ENCODE data around the gene EMILIN1. TPM values are rescaled to one million over a fixed set of nuclear protein-coding genes. Genes with fewer than 3 reads are reported as not detected.

The EMILIN1 gene
- total and polyA plus RNA-seq, 2 of the 8 experiments (the other 6 are each of a cell fraction or from before 2014, with no cell fraction given): 1.9 to 3.0 TPM

DNA sequence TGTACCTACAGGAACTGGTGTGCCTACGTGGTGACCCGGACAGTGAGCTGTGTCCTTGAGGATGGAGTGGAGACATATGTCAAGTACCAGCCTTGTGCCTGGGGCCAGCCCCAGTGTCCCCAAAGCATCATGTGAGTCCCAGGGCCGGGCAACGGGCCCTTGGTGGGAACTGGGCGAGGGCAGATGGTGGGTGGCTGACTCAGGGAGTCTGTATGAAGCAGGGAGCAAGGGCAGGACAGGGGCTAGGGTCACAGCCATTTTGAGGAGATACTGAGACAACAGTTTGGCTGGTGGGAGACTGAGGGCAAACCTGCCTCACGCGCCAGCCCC lies 1.7 kb downstream of the EMILIN1 start:
- Histone ChIP-seq H3K4me2 (ENCODE audit: insufficient read depth in 1 of 2, low read depth in 2 of 2, low read length in 2 of 2) (no peak overlapping the region), H3K4me3 (ENCODE audit: extremely low read depth in 1 of 4, insufficient read depth in 2 of 4, low read depth in 3 of 4, low read length in 4 of 4) (no peak overlapping the region), H3K36me3 (ENCODE audit: control insufficient read depth in 2 of 4, insufficient read depth in 4 of 4, low read length in 3 of 4) (no peaks in the 10 kb centered on the region), H3K9ac (replicated peaks in 1 of 4; ENCODE audit: extremely low read depth in 1 of 4, low read depth in 3 of 4, low read length in 3 of 4) (no peak overlapping the region), H3K23me2 (ENCODE audit: low read depth, low read length) (peaks cover 2% of the 10 kb centered on the region; the same call in 1 of the 2 replicates), H3K27me3 (replicated peaks in 1 of 4; ENCODE audit: control insufficient read depth in 3 of 4, extremely low read depth in 1 of 4, insufficient read depth in 3 of 4, low read length in 3 of 4) (peaks cover 0 to 3% (median 3%) of the 10 kb centered on the region in 4 experiments; a peak in 2 of 7 replicates), H3K79me1 (ENCODE audit: low read depth, low read length) (no peaks in the 10 kb centered on the region), H2AFZ (ENCODE audit: low read length) (no peak overlapping the region), H2BK5ac (ENCODE audit: low read depth, low read length) (no peak overlapping the region; the same call in 1 of the 2 replicates), H4K20me1 (replicated peaks in 1 of 2; ENCODE audit: control insufficient read depth in 1 of 2, insufficient read depth in 2 of 2, low read length in 2 of 2) (no peaks in the 10 kb centered on the region), H4K91ac (replicated peaks; ENCODE audit: insufficient read length, low read length) (no peak overlapping the region), H3K23ac (ENCODE audit: insufficient read length) (no peak overlapping the region), H3K9me3 (ENCODE audit: insufficient read depth in 2 of 2, low read depth in 1 of 2, low read length in 1 of 2) (no peaks in the 10 kb centered on the region), H2BK12ac (ENCODE audit: low read depth, low read length) (peak overlapping the region; percentile 84; the same call in 1 of the 2 replicates), H3K4ac (replicated peaks; ENCODE audit: insufficient read length, low read depth, low read length) (no peak overlapping the region), H2AK5ac (ENCODE audit: low read depth, low read length) (peak overlapping the region; percentile 43), H3K56ac (replicated peaks; ENCODE audit: insufficient read length, low read depth, low read length) (no peak overlapping the region), H2BK120ac (replicated peaks; ENCODE audit: low read depth, low read length) (no peak overlapping the region), H3K18ac (ENCODE audit: extremely low read depth, low read length) (no peak overlapping the region), H4K5ac (ENCODE audit: insufficient read length, low read depth, low read length) (no peak overlapping the region), H2BK20ac (ENCODE audit: low read length) (0 out of 2 replicates have a peak overlapping the region, but pooled peaks have one; percentile 32), H3K79me2 (ENCODE audit: control insufficient read depth in 1 of 2, insufficient read depth in 2 of 2, low read length in 2 of 2) (no peaks in the 10 kb centered on the region), H3K14ac (ENCODE audit: insufficient read length) (no peak overlapping the region), H2BK15ac (ENCODE audit: low read length) (peak overlapping the region; percentile 88; the same call in 1 of the 2 replicates), H3K4me1 (replicated peaks in 1 of 4; ENCODE audit: control insufficient read depth in 3 of 4, insufficient read depth in 4 of 4, low read length in 3 of 4) (peaks cover 0 to 19% (median 13%) of the 10 kb centered on the region in 4 experiments; a peak in 6 of 7 replicates), H3K27ac (ENCODE audit: low read depth, low read length) (no peak overlapping the region), H4K8ac (ENCODE audit: extremely low read depth, insufficient read depth, low read length) (peak overlapping the region; percentile 52; the same call in 1 of the 2 replicates)
- CTCF ChIA-PET (ENCODE audit: partially characterized antibody): interaction anchor here (0.8 to 16.5 kb wide), 9 partner anchors 15 to 847 kb away, joined by 3 to 160 read pairs (median 4); partner anchors contain the start of gene AGBL5
- FAIRE-seq (no peak), DNase-seq (ENCODE audit: low read depth in 1 of 2, low spot score in 2 of 2) (no peak)
- 89% methylated on average over 7 of the region's 7 CpGs; no CpG with 5 or more reads in 1 of the 2 experiments for WGBS, 2 experiments (ENCODE audit: extremely low coverage in 1 of 2, insufficient coverage in 1 of 2, insufficient read length in 1 of 2, insufficient replicate concordance in 2 of 2, low coverage in 1 of 2, low lambda C conversion rate in 2 of 2, missing lambda C conversion rate in 1 of 2)
- POLR2A ChIA-PET (ENCODE audit: partially characterized antibody): interaction anchor here (1.6 to 1.8 kb wide), 2 partner anchors 14 to 29 kb away, joined by 5 to 11 read pairs; partner anchors contain the start of gene AGBL5
- no peak for TF ChIP-seq CEBPB (IDR thresholded peaks at IDR 0.05; ENCODE audit: low read depth, low read length)
- no peak for TF ChIP-seq MAFK (IDR thresholded peaks at IDR 0.05; ENCODE audit: low read depth, low read length)
- TF ChIP-seq CBX5 (IDR thresholded peaks at IDR 0.05; ENCODE audit: low read depth, low read length): no peak
- no peak for TF ChIP-seq HDAC2 (IDR thresholded peaks at IDR 0.05; ENCODE audit: borderline replicate concordance in 1 of 2, low read depth in 2 of 2, low read length in 2 of 2)
- no peak for TF ChIP-seq POLR2A (IDR thresholded peaks at IDR 0.05; ENCODE audit: control extremely low read depth in 1 of 2, low read depth in 2 of 2, low read length in 2 of 2)
- no peak for TF ChIP-seq EGR1 (IDR thresholded peaks at IDR 0.05; ENCODE audit: borderline replicate concordance, low read depth, low read length)
- TF ChIP-seq KDM5A (IDR thresholded peaks at IDR 0.05; ENCODE audit: low read length): no peak

Data from H1 (cell line).